GM19099 (cell line): ENCODE results near the gene S1PR5.

ENCODE experiments used
- POLR2A ChIP-seq: IDR thresholded peaks from 3 replicates; pipeline ENCODE4 v1.6.1; 2011; ENCODE audit warnings: low read depth; ENCODE audit not compliant: insufficient read length; ENCODE audit errors: extremely low read depth

The S1PR5 gene

GRCh38 chr19:10525636-10526035 lies 8.4 kb upstream of the S1PR5 start:
- TF ChIP-seq POLR2A: no peak

GRCh38 chr19:10523135-10523636 lies 5.9 kb upstream of the S1PR5 start:
- TF ChIP-seq POLR2A: no peak

- no peak for TF ChIP-seq POLR2A
Observed at GRCh38 chr19:10521461-10522171, 4.4 kb upstream of the S1PR5 start.

GRCh38 chr19:10520652-10521318 lies 3.5 kb upstream of the S1PR5 start:
- no peak for TF ChIP-seq POLR2A

GRCh38 chr19:10519421-10519820 lies 2.2 kb upstream of the S1PR5 start:
- TF ChIP-seq POLR2A: no peak

GRCh38 chr19:10518444-10519361 lies 1.5 kb upstream of the S1PR5 start:
- TF ChIP-seq POLR2A: no peak

- no peak for TF ChIP-seq POLR2A
Observed at GRCh38 chr19:10517760-10518443, 655 bp upstream of the S1PR5 start.

GRCh38 chr19:10516671-10517286 lies 468 bp downstream of the S1PR5 start:
- TF ChIP-seq POLR2A: no peak

- no peak for TF ChIP-seq POLR2A
Observed at GRCh38 chr19:10516064-10516385, 1.2 kb downstream of the S1PR5 start.

GRCh38 chr19:10514211-10515145 lies 2.8 kb downstream of the S1PR5 start:
- TF ChIP-seq POLR2A: no peak

GRCh38 chr19:10513223-10513622 lies 4.0 kb downstream of the S1PR5 start:
- no peak for TF ChIP-seq POLR2A

- TF ChIP-seq POLR2A: no peak
Observed at GRCh38 chr19:10510301-10510802, 6.9 kb downstream of the S1PR5 start.

GRCh38 chr19:10508707-10509106 lies 8.5 kb downstream of the S1PR5 start:
- TF ChIP-seq POLR2A: no peak
